GM18499 (cell line): ENCODE data around the gene HGF.
"Not testable (repeated sequence)": the region's sequence is repeated elsewhere in the genome, so short reads cannot be mapped to it uniquely, and the experiment has no call there.

Experiments used
- ATAC-seq: cut with Tn5 transposase; IDR thresholded peaks from one replicate; pipeline ENCODE4 v1.9.1; 2021; ENCODE audit warnings: moderate number of reproducible peaks; ENCODE audit not compliant: insufficient read depth, unreplicated experiment

The HGF gene

GRCh38 chr7:81769891-81770727 lies at the start of gene HGF:
Gene HGF (minus strand): TSS chr7:81770047. CDS start chr7:81769971, 76 bp downstream.
- no peak for ATAC-seq

GRCh38 chr7:81816312-81816711 lies 46.5 kb upstream of the HGF start:
- no peak for ATAC-seq

DNA sequence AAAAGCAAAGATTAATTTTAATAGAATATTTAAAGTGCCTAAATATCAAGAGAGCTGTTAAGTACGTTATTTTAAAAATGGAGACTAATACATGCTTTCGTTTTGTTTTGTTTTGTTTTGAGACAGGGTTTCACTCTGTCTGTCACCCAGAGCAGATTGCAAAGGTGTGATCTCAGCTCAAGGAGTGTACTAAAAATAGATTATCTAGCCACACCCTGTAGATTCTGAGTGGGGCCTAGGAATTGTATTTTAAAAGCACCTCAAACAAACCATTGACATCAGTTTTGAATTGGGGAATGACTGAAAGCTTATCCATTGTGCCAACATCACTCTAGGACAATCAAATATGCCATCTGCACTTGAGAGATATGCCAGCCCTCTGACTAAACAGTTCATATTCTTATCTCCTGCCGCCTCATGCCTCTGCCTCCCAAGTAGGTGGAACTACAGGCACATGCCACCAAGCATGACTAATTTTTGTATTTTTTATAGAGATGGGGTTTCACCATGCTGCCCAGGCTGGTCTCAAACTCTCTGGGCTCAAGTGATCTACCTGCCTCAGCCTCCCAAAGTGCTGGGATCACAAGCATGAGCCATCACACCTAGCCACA lies 43.1 kb upstream of the HGF start:
- ATAC-seq: peak; percentile 97

GRCh38 chr7:81811956-81812865 lies 42.4 kb upstream of the HGF start:
- ATAC-seq: peak; percentile 32

DNA sequence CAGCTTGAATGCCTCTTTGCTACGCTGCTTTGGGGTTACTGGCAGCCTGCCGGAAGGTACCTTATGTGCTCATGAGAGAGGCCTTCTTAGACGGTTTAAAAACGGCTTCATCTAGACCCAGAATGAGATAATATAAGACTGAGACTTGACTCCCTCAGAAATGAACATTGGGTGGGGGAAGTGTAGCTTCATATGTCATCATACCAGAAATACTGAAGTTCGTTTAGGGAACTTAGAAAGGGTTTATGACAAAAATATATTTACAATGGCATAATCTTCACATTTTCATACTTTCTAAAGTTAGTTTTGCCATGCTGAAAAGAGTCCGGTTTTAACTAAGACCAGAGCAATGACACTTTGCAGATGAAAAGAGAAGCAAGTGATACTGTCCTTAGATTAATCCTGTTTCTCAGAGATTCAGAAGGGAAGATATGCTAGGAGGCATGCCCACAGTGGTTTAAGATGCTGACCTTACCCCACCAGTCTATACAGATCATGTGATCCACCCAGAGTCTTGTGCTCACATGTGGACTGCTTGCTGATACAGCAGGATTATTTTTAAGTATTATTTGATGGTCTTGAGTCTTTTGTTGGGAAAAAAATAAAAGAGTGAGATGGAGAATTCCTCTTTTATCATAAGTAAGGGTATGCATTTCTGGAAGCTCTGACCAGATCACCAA lies 40.8 kb upstream of the HGF start:
- no peak for ATAC-seq

GRCh38 chr7:81808310-81808709 lies 38.5 kb upstream of the HGF start:
- not testable (repeated sequence) for ATAC-seq

DNA sequence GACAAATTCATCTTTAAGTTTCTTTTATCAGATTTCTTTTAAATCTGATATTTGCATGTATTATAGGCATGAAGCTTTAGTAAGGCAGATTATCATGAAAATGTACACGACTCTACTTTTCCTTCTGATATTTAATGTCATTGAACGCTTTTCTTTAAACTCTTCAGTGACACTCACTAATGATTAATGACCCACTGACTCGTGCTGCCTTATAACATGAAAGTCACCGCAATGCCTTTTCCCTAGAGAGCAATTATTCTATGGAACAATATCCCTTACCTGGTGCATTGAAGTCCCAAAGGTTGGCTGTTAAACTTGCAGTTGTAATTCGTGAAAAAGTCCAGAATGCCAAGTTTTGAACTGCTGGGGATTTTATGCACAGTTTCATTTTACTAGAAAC lies 33.4 kb upstream of the HGF start:
- no peak for ATAC-seq

DNA sequence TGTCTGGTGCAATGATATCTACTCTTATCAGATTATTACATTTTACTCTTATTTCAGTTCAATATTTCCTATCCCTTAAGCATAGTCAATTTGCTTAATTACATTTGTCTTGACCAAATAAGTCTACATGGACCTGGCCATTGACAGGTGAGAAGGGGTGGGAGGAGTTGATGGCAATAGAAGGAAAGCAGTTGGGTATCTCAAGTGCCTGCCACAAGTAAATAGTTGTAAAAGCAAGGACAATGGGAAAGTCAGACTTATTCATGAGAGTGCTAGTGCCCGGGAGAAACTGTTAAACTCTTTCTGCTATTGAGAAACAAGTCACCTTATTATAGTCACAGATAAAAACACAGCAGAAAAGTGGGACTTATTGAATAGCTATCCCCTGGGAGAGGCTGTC lies 32.4 kb upstream of the HGF start:
- ATAC-seq: no peak

- ATAC-seq: no peak
These were observed 31.7 kb upstream of the HGF start for GRCh38 chr7:81801532-81801931.

DNA sequence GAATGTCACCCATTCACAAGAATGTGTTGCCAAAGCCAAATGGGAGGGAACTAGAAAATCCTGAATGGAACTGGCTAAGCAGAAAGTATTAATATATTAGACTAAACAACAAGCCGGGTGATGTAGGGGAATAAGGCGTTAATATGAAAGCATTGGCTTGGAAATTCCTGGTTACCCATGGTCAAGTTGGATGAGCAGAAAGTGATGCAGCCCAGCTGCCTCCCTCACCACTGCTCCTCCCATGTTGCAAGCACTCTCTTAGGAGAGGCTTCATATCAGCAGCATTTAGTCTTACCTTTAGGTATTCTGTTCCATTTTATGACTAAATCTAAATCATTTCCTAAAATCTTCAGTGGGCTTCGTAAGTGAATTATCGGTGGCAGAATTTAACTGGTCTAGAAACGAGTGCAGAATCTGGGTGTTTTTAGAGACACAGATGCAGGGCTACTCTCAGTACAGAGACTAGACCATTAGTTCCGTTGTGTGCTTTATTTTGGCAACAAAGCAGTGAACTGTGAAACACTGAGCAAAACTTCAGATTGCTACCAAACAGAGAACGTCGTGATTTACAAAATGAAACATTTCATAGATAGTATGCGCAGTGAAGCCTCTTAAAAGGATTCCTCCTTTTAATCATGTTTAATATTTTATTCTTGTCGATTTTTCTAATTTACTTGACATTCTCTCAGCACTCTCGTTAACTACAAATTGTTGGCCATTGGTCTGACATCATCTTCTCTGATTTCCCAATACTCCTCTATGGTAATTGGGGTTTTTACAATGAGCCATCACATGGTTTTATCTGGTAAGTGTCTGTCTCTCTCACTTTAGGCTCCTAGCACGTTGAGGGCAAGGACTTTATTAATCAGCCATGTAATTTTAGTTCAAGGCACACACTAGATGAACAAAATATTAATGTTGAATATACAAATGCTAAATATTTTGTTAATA lies 22.0 kb upstream of the HGF start:
- ATAC-seq: no peak

- no peak for ATAC-seq
These were observed 20.8 kb upstream of the HGF start for GRCh38 chr7:81790686-81791085.

DNA sequence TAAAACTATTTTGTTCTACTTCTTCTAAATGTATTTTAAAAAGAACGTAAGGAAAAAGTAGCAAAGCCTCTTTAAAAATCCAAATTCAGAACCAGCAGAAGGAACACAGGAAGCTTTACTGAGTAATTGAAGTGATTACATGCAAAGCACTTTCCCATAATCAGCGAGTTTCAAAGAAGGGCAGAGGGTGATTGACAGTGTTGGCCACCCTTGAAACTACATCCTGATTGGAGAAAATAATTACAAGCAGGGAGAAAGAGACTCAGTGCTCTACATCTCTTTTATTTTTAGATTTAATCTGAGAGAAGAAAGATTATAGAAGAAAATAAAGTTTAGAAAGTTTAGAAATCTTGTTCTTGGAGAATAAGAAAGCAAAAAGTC lies 20.3 kb upstream of the HGF start:
- no peak for ATAC-seq

DNA sequence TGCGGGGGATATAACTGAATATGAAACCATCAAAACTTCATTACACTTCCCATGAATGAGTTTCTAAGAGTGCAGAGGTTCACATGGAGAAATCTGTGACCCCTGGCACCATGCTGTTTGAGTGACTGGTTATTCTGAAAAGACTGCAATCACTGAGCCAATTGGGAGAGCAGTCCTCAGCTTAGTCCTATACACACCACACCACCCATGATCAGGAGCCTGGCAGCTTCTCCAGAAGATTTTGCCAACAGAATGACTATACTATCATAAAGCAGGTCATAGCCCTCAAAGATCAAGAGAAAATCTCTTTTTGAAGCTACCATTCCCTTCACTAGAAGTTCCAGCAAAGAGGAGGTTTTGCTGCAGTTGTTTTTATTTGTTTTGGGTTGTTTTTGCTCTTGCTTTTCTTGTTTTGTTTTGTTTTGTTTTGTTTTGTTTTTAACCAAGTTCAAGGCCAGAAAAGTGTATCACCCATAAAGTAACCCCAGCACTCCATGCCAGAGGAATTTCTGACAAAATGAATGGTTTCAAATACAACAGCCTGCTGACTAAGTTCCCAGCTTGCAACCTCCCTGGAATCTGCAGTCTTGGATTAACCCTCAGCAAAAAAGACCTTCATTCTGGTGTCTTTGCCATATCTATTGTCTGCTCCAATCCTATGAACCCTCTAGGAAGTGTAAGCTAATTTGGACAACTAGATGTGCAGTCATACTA lies 19.7 kb upstream of the HGF start:
- no peak for ATAC-seq

- ATAC-seq: no peak
These were observed 18.4 kb upstream of the HGF start for GRCh38 chr7:81788246-81788645.

DNA sequence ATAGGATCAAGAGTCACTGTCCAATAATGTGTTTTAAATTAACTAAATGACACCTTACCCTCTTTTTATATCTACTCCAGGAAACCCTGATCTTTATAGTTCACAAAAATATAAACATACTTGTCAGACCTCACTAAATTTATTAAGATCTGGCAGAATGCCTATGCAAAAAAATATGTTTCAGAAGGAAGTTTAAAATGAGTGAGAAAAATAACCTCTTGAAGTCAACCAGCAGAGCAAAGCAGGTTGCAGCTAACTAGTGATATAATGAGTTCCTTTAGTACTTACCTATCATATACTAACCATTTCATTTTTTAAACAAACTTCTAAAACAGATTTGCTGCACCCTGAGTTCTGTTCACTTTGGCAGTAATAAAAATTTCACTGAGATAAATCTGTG lies 14.0 kb upstream of the HGF start:
- ATAC-seq: no peak

- no peak for ATAC-seq
These were observed 11.3 kb upstream of the HGF start for GRCh38 chr7:81780914-81781693.

DNA sequence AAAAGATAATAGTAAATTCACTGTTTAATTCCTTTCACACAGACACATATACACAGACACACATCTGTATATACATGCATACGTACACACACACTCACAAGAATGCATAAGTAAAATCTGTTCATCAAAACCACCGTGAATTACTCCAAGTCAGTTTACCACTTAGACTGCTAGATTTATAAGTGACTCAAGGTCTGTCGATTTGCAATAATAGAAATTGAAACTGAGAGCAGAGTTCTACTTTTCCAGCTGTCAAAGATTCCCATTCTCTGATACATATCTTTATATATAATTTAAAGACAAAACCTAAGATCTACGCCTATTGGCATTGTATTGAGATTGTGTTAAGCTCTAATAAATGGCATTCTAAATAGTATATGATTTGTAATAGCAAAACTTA lies 9.9 kb upstream of the HGF start:
- ATAC-seq: no peak

- no peak for ATAC-seq
These were observed 7.8 kb upstream of the HGF start for GRCh38 chr7:81777697-81778096.
